ENCODE measurements around the gene RAB25.

RAB25 gene

DNA sequence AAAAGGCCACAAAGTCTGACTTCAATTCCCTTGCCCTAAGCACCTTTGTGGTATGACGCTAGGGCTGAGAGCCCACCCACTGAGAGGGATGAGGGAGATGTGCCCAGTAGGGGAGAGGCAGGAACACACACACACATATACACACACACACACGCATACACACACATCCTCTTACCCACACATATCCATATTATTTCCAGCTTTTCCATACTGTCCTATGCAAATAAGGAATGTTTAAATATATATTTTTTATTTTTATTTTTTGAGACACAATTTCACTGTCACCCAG lies 3.0 kb downstream of the RAB25 start:
- no peaks in the 10 kb centered on the region for H3K9me3 ChIP-seq (ENCODE audit: control insufficient read depth, insufficient read depth, low read length)
- H3F3A ChIP-seq (ENCODE audit: control insufficient read depth, insufficient read depth) = 0 out of 2 replicates have a peak, but pooled peaks cover 2% of the 10 kb centered on the region
- H3K27me3 ChIP-seq (ENCODE audit: control insufficient read depth, low read length) = no peaks in the 10 kb centered on the region
- peaks cover 9% of the 10 kb centered on the region for H3K4me1 ChIP-seq (ENCODE audit: control insufficient read depth, low read length)
- no peak overlapping the region for H3K4me3 ChIP-seq (ENCODE audit: low read length)
- H3K79me2 ChIP-seq (ENCODE audit: control insufficient read depth, low read length) = no peaks in the 10 kb centered on the region
- no peaks in the 10 kb centered on the region for H4K20me1 ChIP-seq (ENCODE audit: control insufficient read depth, insufficient read depth, low read depth, low read length)
- no peaks in the 10 kb centered on the region for H3K9me2 ChIP-seq (replicated peaks; ENCODE audit: control insufficient read depth, low read length)
- no peak for TF ChIP-seq EZH2phosphoT487 (IDR thresholded peaks at IDR 0.05; ENCODE audit: borderline replicate concordance, low read length)
- TF ChIP-seq, protein P1, sequence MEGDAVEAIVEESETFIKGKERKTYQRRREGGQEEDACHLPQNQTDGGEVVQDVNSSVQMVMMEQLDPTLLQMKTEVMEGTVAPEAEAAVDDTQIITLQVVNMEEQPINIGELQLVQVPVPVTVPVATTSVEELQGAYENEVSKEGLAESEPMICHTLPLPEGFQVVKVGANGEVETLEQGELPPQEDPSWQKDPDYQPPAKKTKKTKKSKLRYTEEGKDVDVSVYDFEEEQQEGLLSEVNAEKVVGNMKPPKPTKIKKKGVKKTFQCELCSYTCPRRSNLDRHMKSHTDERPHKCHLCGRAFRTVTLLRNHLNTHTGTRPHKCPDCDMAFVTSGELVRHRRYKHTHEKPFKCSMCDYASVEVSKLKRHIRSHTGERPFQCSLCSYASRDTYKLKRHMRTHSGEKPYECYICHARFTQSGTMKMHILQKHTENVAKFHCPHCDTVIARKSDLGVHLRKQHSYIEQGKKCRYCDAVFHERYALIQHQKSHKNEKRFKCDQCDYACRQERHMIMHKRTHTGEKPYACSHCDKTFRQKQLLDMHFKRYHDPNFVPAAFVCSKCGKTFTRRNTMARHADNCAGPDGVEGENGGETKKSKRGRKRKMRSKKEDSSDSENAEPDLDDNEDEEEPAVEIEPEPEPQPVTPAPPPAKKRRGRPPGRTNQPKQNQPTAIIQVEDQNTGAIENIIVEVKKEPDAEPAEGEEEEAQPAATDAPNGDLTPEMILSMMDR (IDR thresholded peaks at IDR 0.05; ENCODE audit: low read depth, low read length, poor library complexity, severe bottlenecking) = no peak
- H3K27ac ChIP-seq (ENCODE audit: low read depth, low read length) = no peak overlapping the region
- no peaks in the 10 kb centered on the region for H3K36me3 ChIP-seq (ENCODE audit: control insufficient read depth, low read length)
- no peak overlapping the region for H3K4me2 ChIP-seq (ENCODE audit: low read length)

DNA sequence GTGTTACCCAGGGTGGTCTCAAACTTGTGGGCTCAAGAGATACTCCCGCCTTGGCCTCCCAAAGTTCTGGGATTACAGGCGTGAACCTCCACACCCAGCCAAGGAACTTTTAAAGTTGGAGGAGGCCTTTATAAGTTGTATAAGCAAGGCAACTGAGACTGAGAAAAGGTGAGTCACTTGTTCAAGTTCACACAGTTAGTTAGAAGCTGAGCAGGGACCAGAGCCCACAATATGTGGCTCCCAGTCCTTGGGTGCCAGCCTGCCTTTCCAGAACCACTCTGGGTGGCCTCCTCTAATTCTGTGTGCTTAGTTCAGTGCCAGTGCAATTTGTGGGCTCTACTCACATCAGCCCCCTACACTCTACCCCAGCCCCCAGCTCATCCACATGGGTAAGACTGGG lies 3.7 kb downstream of the RAB25 start:
- Histone ChIP-seq H3K4me1 (ENCODE audit: control insufficient read depth, low read length) (peaks cover 9% of the 10 kb centered on the region), H3K9me3 (ENCODE audit: control insufficient read depth, insufficient read depth, low read length) (no peaks in the 10 kb centered on the region), H3K27me3 (ENCODE audit: control insufficient read depth, low read length) (no peaks in the 10 kb centered on the region), H3K4me3 (ENCODE audit: low read length) (no peak overlapping the region), H3F3A (ENCODE audit: control insufficient read depth, insufficient read depth) (0 out of 2 replicates have a peak, but pooled peaks cover 2% of the 10 kb centered on the region), H3K79me2 (ENCODE audit: control insufficient read depth, low read length) (no peaks in the 10 kb centered on the region), H3K27ac (ENCODE audit: low read depth, low read length) (no peak overlapping the region), H3K9me2 (replicated peaks; ENCODE audit: control insufficient read depth, low read length) (no peaks in the 10 kb centered on the region), H4K20me1 (ENCODE audit: control insufficient read depth, insufficient read depth, low read depth, low read length) (no peaks in the 10 kb centered on the region), H3K36me3 (ENCODE audit: control insufficient read depth, low read length) (no peaks in the 10 kb centered on the region), H3K4me2 (ENCODE audit: low read length) (no peak overlapping the region)
- no peak for TF ChIP-seq EZH2phosphoT487 (IDR thresholded peaks at IDR 0.05; ENCODE audit: borderline replicate concordance, low read length)
- TF ChIP-seq, protein P1 (IDR thresholded peaks at IDR 0.05; ENCODE audit: low read depth, low read length, poor library complexity, severe bottlenecking) = no peak

DNA sequence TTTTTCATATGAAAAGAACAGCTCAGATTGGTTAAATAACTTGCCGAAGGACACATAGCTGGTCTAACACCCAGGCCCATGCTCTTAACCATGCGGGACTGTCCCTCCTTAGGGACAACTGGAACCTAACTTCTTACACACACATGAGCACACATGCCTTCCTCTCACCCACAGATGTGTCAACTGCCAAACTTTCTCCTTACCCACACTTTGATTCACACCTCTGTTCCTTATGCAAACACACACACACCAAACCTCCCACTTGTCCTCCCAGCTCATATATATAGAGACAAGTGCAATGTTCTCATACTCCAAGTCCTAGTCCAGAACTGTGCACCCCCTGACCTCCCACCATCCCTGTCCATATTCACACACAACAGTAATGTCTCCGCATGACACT lies 4.3 kb downstream of the RAB25 start:
- H3F3A ChIP-seq (ENCODE audit: control insufficient read depth, insufficient read depth) = 0 out of 2 replicates have a peak, but pooled peaks cover 2% of the 10 kb centered on the region
- TF ChIP-seq EZH2phosphoT487 (IDR thresholded peaks at IDR 0.05; ENCODE audit: borderline replicate concordance, low read length) = no peak
- TF ChIP-seq, protein P1 (IDR thresholded peaks at IDR 0.05; ENCODE audit: low read depth, low read length, poor library complexity, severe bottlenecking) = no peak
- H3K9me3 ChIP-seq (ENCODE audit: control insufficient read depth, insufficient read depth, low read length) = no peaks in the 10 kb centered on the region
- no peak overlapping the region for H3K4me3 ChIP-seq (ENCODE audit: low read length)
- H4K20me1 ChIP-seq (ENCODE audit: control insufficient read depth, insufficient read depth, low read depth, low read length) = no peaks in the 10 kb centered on the region
- no peak overlapping the region for H3K27ac ChIP-seq (ENCODE audit: low read depth, low read length)
- H3K9me2 ChIP-seq (replicated peaks; ENCODE audit: control insufficient read depth, low read length) = no peaks in the 10 kb centered on the region
- no peaks in the 10 kb centered on the region for H3K79me2 ChIP-seq (ENCODE audit: control insufficient read depth, low read length)
- no peaks in the 10 kb centered on the region for H3K36me3 ChIP-seq (ENCODE audit: control insufficient read depth, low read length)
- peaks cover 9% of the 10 kb centered on the region for H3K4me1 ChIP-seq (ENCODE audit: control insufficient read depth, low read length)
- no peak overlapping the region for H3K4me2 ChIP-seq (ENCODE audit: low read length)
- no peaks in the 10 kb centered on the region for H3K27me3 ChIP-seq (ENCODE audit: control insufficient read depth, low read length)

DNA sequence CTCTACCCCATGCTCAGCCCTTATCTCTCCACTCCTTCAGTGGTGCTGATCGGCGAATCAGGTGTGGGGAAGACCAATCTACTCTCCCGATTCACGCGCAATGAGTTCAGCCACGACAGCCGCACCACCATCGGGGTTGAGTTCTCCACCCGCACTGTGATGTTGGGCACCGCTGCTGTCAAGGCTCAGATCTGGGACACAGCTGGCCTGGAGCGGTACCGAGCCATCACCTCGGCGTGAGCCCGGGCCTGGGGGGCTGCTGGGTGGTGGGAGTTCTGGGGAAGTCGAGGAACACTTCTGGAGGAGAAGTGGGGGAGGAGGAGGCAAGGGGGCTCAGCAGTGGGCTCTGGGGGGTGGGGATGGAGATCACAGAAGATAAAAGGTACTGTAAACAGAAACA lies 4.9 kb downstream of the RAB25 start:
- 0 out of 2 replicates have a peak, but pooled peaks cover 2% of the 10 kb centered on the region for H3F3A ChIP-seq (ENCODE audit: control insufficient read depth, insufficient read depth)
- H3K4me3 ChIP-seq (ENCODE audit: low read length) = no peak overlapping the region
- H3K4me2 ChIP-seq (ENCODE audit: low read length) = no peak overlapping the region
- H3K4me1 ChIP-seq (ENCODE audit: control insufficient read depth, low read length) = peaks cover 8% of the 10 kb centered on the region
- H4K20me1 ChIP-seq (ENCODE audit: control insufficient read depth, insufficient read depth, low read depth, low read length) = no peaks in the 10 kb centered on the region
- H3K9me2 ChIP-seq (replicated peaks; ENCODE audit: control insufficient read depth, low read length) = no peaks in the 10 kb centered on the region
- H3K27me3 ChIP-seq (ENCODE audit: control insufficient read depth, low read length) = peaks cover 4% of the 10 kb centered on the region
- no peaks in the 10 kb centered on the region for H3K9me3 ChIP-seq (ENCODE audit: control insufficient read depth, insufficient read depth, low read length)
- no peak overlapping the region for H3K27ac ChIP-seq (ENCODE audit: low read depth, low read length)
- H3K36me3 ChIP-seq (ENCODE audit: control insufficient read depth, low read length) = no peaks in the 10 kb centered on the region
- H3K79me2 ChIP-seq (ENCODE audit: control insufficient read depth, low read length) = no peaks in the 10 kb centered on the region
- TF ChIP-seq, protein P1 (IDR thresholded peaks at IDR 0.05; ENCODE audit: low read depth, low read length, poor library complexity, severe bottlenecking) = no peak
- no peak for TF ChIP-seq EZH2phosphoT487 (IDR thresholded peaks at IDR 0.05; ENCODE audit: borderline replicate concordance, low read length)

All from DOHH2 (cell line).